NCI-H146 treated with DMSO at 0.1 percent for 48 hours (cell line): ENCODE measurements around the gene PRICKLE3.
"Not testable (repeated sequence)": the region's sequence is repeated elsewhere in the genome, so short reads cannot be mapped to it uniquely, and the experiment has no call there.

Experiments used
- DNase-seq: peaks from one replicate; lab custom pipeline; 2025; ENCODE audit not compliant: unreplicated experiment; lab: John Stamatoyannopoulos, UW

Gene PRICKLE3

DNA sequence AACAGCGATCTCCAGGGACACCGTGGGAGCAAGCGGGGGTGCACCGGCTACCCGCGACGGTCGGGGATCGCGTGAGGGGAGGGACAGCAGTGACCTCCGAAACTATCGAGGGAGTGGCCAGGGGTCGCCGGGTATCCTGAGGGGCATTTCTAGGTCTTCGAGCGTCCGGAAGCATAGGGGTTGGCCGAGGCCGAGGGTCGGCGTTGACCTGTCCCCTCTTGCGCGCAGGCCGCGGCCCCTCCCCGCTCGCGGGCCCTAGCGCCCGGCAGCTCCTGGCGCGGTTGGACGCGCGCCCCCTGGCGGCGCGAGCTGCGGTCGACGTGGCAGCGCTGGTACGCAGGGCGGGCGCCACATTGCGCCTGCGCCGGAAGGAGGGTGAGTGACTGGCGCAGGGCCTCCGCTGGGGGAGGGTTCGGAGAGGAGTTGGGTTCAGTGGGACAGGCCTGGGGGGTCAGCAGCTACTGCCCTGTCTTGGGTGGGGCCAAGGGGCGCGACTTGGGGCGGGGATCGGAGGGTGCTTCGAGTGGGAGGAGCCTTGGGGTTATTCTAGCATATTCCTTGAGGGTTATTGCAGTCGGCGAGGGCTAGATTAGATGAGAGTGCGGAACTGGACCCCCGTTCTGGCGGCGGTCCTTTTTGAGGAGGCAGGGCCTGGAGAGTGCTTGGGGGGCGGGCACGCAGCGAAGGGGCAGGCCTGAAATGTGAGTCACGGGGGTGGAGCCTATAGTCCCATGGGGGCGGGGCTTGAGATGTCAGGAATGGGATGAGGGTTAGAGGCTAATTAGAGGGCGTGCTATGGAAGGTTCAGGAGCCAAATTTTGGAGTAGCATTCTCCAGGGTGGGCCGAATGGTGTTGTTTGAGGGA is 22.4 kb downstream of the PRICKLE3 start:
- DNase-seq = peak; percentile 67

GRCh38 chrX:49162620-49163019 is 23.6 kb downstream of the PRICKLE3 start, which contains the start of gene MAGIX:
TSS of gene MAGIX (plus strand) at chrX:49162758. CDS start at chrX:49162890, 132 bp downstream.
- DNase-seq = no peak

DNA sequence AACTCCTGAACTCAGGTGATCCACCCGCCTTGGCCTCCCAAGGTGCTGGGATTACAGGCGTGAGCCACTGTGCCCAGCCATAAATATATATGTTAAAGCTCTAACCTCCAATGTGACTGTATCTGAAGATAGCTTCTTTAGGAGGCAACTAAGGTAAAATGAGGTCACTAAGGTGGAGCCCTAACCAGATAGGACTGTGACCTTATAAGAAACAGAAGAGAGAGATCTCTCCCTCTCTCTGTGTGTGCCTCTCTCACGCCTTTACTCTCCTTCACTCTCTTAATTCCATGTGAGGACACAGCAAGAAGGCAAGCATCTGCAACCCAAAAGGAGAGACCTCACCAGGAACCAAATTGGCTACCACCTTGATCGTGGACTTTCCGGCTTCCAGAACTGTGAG is 24.5 kb downstream of the PRICKLE3 start:
- DNase-seq = no peak

DNA sequence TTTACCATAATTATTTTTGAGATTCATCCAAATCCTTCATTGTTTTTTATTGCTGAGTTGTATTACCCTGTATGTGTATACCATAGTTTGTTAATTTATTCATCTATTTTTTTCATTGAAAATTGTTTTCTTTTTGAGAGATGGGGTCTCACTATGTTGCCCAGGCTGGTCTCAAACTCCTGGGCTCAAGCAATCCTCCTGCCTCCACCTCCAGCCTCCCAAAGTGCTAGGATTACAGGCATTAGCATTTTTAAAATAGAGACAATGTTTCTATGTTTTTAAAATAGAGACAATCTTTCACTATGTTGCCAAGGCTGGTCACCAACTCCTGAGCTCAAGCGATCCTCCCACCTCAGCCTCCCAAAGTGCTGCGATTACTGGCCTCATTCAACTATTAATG is 25.3 kb downstream of the PRICKLE3 start:
- no peak for DNase-seq

DNA sequence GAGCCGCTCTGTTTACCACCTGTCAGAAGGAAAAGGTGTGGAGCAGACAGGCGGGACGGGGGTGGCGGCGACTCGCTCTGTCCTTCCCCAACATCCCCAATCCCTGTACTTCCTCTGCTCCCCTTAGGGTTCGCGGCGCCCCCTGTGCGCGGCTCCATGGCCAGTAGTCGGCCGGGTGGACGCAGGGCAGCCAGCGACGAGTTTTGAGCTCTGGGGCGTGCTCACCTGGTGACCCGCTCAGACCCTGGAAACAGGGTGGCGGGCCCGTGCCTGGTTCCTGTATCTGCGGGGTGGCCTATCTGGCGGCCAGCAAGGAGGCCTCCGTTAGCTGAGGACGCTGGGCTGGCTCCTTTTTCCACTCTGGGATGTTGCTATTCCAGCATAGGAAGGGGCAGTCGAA is 29.0 kb downstream of the PRICKLE3 start:
- no peak for DNase-seq

GRCh38 chrX:49155900-49156837 is 30.0 kb downstream of the PRICKLE3 start:
- peak; percentile 68 for DNase-seq

DNA sequence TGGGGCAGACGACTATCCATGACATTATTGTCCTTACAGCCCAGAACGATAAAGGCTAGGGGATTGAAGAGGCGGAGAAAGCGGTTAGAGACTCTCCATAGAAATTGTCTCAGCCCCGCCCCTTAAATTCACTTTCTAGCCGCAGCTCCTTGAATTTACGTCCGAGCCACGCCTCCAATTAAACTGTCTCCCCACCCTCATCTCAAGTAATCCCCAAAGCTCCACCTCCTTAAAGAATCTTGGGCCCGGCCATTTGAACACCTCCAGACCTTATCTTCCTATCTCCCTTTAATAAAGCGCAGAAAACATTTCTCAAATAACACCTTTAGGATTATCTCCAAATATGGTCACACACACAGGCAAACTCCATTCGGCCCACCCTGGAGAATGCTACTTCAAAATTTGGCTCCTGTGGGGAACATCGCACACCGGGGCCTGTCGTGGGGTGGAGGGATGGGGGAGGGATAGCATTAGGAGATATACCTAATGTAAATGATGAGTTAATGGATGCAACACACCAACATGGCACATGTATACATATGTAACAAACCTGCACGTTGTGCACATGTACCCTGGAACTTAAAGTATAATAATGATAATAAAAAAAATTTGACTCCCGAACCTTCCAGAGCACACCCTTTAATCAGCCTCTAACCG is 30.8 kb downstream of the PRICKLE3 start:
- DNase-seq = peak; percentile 18

DNA sequence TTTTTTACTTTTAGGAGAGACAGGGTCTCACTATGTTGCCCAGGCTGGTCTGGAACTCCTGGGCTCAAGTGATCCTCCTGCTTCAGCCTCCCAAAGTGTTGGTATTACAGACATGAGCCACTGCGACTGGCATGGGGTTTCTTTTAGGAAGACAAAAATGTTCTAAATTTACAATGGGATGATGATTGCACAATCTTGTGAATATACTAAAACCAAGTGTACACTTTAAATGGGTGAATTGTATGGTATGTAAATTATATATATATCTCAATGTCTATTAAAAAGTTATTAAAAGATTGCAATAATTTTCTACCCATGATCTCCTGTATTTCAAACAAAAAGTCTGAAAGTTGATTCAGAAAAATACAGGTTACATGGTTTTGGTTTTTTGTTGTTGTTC is 32.7 kb downstream of the PRICKLE3 start:
- no peak for DNase-seq

DNA sequence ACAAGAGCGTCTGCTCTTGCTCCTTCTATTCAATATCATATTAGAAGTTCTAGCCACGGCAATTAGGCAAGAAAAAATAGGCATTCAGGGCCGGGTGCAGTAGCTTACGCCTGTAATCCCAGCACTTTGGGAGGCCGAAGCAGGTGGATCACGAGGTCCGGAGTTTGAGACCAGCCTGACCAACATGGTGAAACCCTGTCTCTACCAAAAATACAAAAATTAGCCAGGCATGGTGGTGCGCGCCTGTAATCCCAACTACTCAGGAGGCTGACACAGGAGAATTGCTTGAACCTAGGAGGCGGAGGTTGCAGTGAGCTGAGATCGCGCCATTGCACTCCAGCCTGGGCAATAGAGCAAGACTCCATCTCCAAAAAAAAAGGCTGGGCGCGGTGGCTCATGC is 36.9 kb downstream of the PRICKLE3 start:
- not testable (repeated sequence) for DNase-seq

GRCh38 chrX:49148390-49149100 is 37.6 kb downstream of the PRICKLE3 start:
- DNase-seq = not testable (repeated sequence)

GRCh38 chrX:49147936-49148335 is 38.2 kb downstream of the PRICKLE3 start:
- no peak for DNase-seq

DNA sequence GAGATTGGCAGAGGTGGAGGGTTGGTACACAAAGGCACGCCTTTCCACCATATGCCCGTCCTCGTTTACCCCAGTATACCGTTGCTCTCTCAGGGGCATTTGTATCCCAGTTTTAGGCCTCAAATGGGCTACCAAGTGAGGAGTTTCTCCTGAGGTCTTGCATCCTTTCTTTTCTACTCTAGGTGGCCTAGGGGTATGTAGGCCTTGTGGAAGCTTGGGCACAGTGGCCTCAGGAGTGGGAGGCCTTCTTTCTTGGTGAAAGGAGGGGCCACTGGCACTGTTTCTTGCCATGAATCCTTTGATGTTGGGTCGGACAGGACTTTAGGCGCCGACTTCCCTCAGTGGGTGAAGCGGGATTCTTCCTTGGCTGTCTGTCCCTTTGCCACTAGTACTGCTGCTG is 38.9 kb downstream of the PRICKLE3 start:
- DNase-seq = no peak

DNA sequence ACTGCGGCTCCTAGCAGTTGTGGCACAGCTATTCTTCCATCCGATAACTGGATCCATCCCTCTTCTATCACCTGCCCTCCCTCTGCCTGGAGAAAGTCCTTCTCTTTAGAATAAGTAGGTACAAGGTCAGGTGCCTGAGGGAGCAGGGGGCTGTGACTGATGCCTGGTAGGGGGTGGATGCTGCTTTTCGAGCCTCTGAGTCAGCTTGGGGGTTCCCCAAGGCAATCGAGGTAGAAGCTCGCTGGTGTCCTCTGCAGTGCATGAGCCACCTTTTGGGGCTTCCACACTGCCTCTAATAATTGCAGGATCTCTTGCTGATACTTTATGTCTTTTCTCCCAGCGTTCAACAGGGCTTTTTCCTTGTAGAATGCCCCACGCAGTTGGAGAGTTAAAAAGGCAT is 43.0 kb downstream of the PRICKLE3 start:
- DNase-seq = not testable (repeated sequence)

DNA sequence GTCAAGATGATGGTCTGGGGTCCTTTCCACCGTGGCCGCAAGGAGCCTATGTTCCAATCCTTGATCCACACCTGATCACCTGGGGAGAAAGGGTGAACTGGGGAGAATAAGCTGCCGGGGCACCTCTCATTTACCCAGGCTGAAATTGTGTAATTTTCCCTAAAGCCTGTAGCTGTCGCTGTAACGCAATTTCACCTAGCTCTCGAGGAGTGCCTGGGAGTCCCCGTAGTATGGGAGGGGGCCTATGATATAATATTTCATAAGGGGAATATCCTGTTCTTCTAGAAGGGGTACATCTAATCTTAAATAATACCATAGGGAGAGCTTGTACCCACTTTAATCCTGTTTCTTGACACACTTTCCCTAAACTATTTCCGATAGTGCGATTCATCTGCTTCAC is 43.9 kb downstream of the PRICKLE3 start:
- DNase-seq = not testable (repeated sequence)

GRCh38 chrX:49139713-49140112 is 46.5 kb downstream of the PRICKLE3 start:
- DNase-seq = no peak

DNA sequence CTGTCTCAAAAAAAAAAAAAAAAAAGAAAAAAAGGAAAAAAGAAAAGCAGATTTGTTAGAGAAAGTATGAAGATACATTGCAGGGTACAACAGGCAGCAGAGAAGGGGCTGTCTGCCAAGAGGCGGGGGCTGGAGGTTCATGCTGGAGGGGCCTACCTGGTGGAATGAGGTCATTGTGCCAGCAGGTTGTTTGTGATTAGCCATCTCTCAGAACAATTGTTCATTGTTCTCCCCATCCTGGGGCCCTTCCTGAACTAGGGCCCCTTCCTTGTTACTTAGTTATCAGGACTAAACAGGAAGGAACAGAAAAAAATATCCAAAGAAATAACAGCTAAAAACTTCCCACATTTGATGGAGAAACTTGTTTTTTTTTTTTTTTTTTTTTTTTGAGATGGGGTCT is 48.7 kb downstream of the PRICKLE3 start:
- no peak for DNase-seq

GRCh38 chrX:49133759-49134158 is 52.4 kb downstream of the PRICKLE3 start:
- DNase-seq = no peak

- not testable (repeated sequence) for DNase-seq
Measured at GRCh38 chrX:49132275-49132674, 53.9 kb downstream of the PRICKLE3 start.

- DNase-seq = no peak
Measured at GRCh38 chrX:49129427-49129826, 56.7 kb downstream of the PRICKLE3 start.

GRCh38 chrX:49127742-49128258 is 58.4 kb downstream of the PRICKLE3 start:
- DNase-seq = not testable (repeated sequence)
